HEK293T (cell line): ENCODE results near the gene RHBG.

Experiments
- CTBP1 ChIP-seq: fragments of 450-650 bp; IDR thresholded peaks from 2 replicates; pipeline ENCODE4 v1.6.1; 2016; ENCODE audit warnings: borderline replicate concordance
- ELF4 ChIP-seq: fragments of 450-650 bp; IDR thresholded peaks from 2 replicates; pipeline ENCODE4 v1.6.1; 2017; ENCODE audit warnings: antibody characterized with exemption
- FOXA1 ChIP-seq: fragments of 450-650 bp; IDR thresholded peaks from 2 replicates; pipeline ENCODE4 v1.6.1; 2016; ENCODE audit warnings: mild to moderate bottlenecking
- FOXM1 ChIP-seq: fragments of 450-650 bp; IDR thresholded peaks from 2 replicates; pipeline ENCODE4 v1.6.1; 2017; ENCODE audit warnings: mild to moderate bottlenecking, borderline replicate concordance
- HDGF ChIP-seq: fragments of 450-650 bp; IDR thresholded peaks from 2 replicates; pipeline ENCODE4 v1.6.1; 2017; ENCODE audit warnings: antibody characterized with exemption, borderline replicate concordance
- SP1 ChIP-seq: fragments of 450-650 bp; IDR thresholded peaks from 2 replicates; pipeline ENCODE4 v1.6.1; 2017
- SUZ12 ChIP-seq: fragments of 450-650 bp; IDR thresholded peaks from 2 replicates; pipeline ENCODE4 v1.6.1; 2016; ENCODE audit warnings: mild to moderate bottlenecking
- TARDBP ChIP-seq: fragments of 450-650 bp; IDR thresholded peaks from 2 replicates; pipeline ENCODE4 v1.6.1; 2016
- ZNF384 ChIP-seq: fragments of 450-650 bp; IDR thresholded peaks from 2 replicates; pipeline ENCODE4 v1.6.1; 2016

- TF ChIP-seq ZNF384 (no peak), ELF4 (no peak), TARDBP (no peak), HDGF (no peak), CTBP1 (no peak), FOXM1 (no peak), FOXA1 (no peak), SP1 (no peak), SUZ12 (no peak)
These were observed 3.2 kb downstream of the RHBG start for GRCh38 chr1:156372265-156372586.
